IgD-negative memory B cell (primary cell): ENCODE measurements around the gene SRC. TPM values are rescaled to one million over a fixed set of nuclear protein-coding genes. Genes with fewer than 3 reads are reported as not detected.

Source experiments
- H3K27ac Mint-ChIP-seq, 3 donors: one replicate each; pipeline ENCODE4 v1.8.0; 2020 to 2022; ENCODE audit warnings: mild to moderate bottlenecking in 3 of 3, mixed read lengths in 3 of 3, moderate library complexity in 1 of 3
- H3K27me3 Mint-ChIP-seq: one replicate; pipeline ENCODE4 v1.8.0; 2021; ENCODE audit warnings: mixed read lengths
- H3K36me3 Mint-ChIP-seq: one replicate; pipeline ENCODE4 v1.8.0; 2020; ENCODE audit warnings: mild to moderate bottlenecking, mixed read lengths
- H3K4me1 Mint-ChIP-seq, 3 donors: one replicate each; pipeline ENCODE4 v1.8.0; 2020 to 2022; ENCODE audit warnings: mixed read lengths in 3 of 3, mild to moderate bottlenecking in 1 of 3
- H3K4me3 Mint-ChIP-seq, 4 donors: one replicate each; pipeline ENCODE4 v1.8.0; 2020 to 2022; ENCODE audit warnings: mild to moderate bottlenecking in 4 of 4, mixed read lengths in 4 of 4, moderate library complexity in 3 of 4
- H3K9me3 Mint-ChIP-seq, 3 donors: one replicate each; pipeline ENCODE4 v1.8.0; 2020 to 2021; ENCODE audit warnings: mixed read lengths in 3 of 3, mild to moderate bottlenecking in 1 of 3
- polyA plus RNA-seq: library from polyadenylated mRNA; unstranded; fragments of 300-500 nt; fragmentation: Illumina TruSeq; gene quantifications from one replicate; pipeline ENCODE4 v1.2.3, GENCODE V29; 2021

SRC gene
- polyA plus RNA-seq, 1 donor from 2014 or later, result 2.3 TPM

GRCh38 chr20:37347891-37348791 lies 2.2 kb downstream of the SRC start:
- Mint-ChIP-seq H3K36me3 (no peaks in the 10 kb centered on the region), H3K4me1 (peaks cover 11 to 17% (median 14%) of the 10 kb centered on the region in 3 donors), H3K27me3 (no peaks in the 10 kb centered on the region), H3K9me3 (no peaks in the 10 kb centered on the region), H3K4me3 (peak overlapping the region; percentile 27 to 64 (median 40)), H3K27ac (peak overlapping the region in 2 of 3 donors; percentile 19 to 20)

GRCh38 chr20:37348792-37349516 lies 3.0 kb downstream of the SRC start:
- peak overlapping the region; percentile 3 to 20 (median 19) for H3K27ac Mint-ChIP-seq

GRCh38 chr20:37349517-37350491 lies 3.9 kb downstream of the SRC start:
- peaks cover 11 to 15% (median 13%) of the 10 kb centered on the region in 3 donors for H3K4me1 Mint-ChIP-seq
- peak overlapping the region in 2 of 3 donors; percentile 3 to 39 for H3K27ac Mint-ChIP-seq
- peaks cover 1% of the 10 kb centered on the region for H3K36me3 Mint-ChIP-seq
- H3K27me3 Mint-ChIP-seq, result no peaks in the 10 kb centered on the region
- peak overlapping the region in 1 of 4 donors; percentile 68 for H3K4me3 Mint-ChIP-seq
- no peaks in the 10 kb centered on the region for H3K9me3 Mint-ChIP-seq

More at GRCh38 chr20:37348792-37349516, 3.0 kb downstream of the SRC start:
- Mint-ChIP-seq H3K36me3 (peaks cover 1% of the 10 kb centered on the region), H3K27me3 (no peaks in the 10 kb centered on the region), H3K4me3 (peak overlapping the region in 1 of 4 donors; percentile 36), H3K9me3 (no peaks in the 10 kb centered on the region), H3K4me1 (peaks cover 11 to 17% (median 13%) of the 10 kb centered on the region in 3 donors)

- H3K27ac Mint-ChIP-seq, result peak overlapping the region in 1 of 3 donors; percentile 39
- H3K36me3 Mint-ChIP-seq, result peaks cover 1% of the 10 kb centered on the region
- peak overlapping the region in 1 of 4 donors; percentile 68 for H3K4me3 Mint-ChIP-seq
- H3K27me3 Mint-ChIP-seq, result no peaks in the 10 kb centered on the region
- peaks cover 6 to 11% (median 8%) of the 10 kb centered on the region in 3 donors for H3K4me1 Mint-ChIP-seq
- no peaks in the 10 kb centered on the region for H3K9me3 Mint-ChIP-seq
Observed at GRCh38 chr20:37350649-37351574, 5.0 kb downstream of the SRC start.

- Mint-ChIP-seq H3K27ac (no peak overlapping the region), H3K9me3 (no peaks in the 10 kb centered on the region), H3K36me3 (peaks cover 1% of the 10 kb centered on the region), H3K27me3 (no peaks in the 10 kb centered on the region), H3K4me1 (peaks cover 6 to 15% (median 8%) of the 10 kb centered on the region in 3 donors), H3K4me3 (peak overlapping the region in 1 of 4 donors; percentile 21)
Observed at GRCh38 chr20:37351689-37352607, 6.0 kb downstream of the SRC start.

GRCh38 chr20:37352608-37352980 lies 6.7 kb downstream of the SRC start:
- Mint-ChIP-seq H3K27ac (peak overlapping the region in 1 of 3 donors; percentile 75), H3K9me3 (no peaks in the 10 kb centered on the region), H3K4me1 (peaks cover 4 to 14% (median 4%) of the 10 kb centered on the region in 3 donors)

GRCh38 chr20:37353285-37353849 lies 7.4 kb downstream of the SRC start:
- Mint-ChIP-seq H3K27me3 (no peaks in the 10 kb centered on the region), H3K9me3 (no peaks in the 10 kb centered on the region), H3K4me1 (peaks cover 4 to 11% (median 4%) of the 10 kb centered on the region in 3 donors), H3K27ac (peak overlapping the region in 1 of 3 donors; percentile 75), H3K36me3 (peaks cover 1% of the 10 kb centered on the region), H3K4me3 (no peak overlapping the region)

More at GRCh38 chr20:37352608-37352980, 6.7 kb downstream of the SRC start:
- Mint-ChIP-seq H3K4me3 (no peak overlapping the region), H3K27me3 (no peaks in the 10 kb centered on the region), H3K36me3 (peaks cover 1% of the 10 kb centered on the region)

GRCh38 chr20:37354210-37355195 lies 8.6 kb downstream of the SRC start:
- Mint-ChIP-seq H3K4me1 (peaks cover 1 to 9% (median 4%) of the 10 kb centered on the region in 3 donors), H3K4me3 (peak overlapping the region in 1 of 4 donors; percentile 47), H3K27ac (peak overlapping the region in 1 of 3 donors; percentile 78), H3K9me3 (no peaks in the 10 kb centered on the region), H3K36me3 (peaks cover 3% of the 10 kb centered on the region), H3K27me3 (no peaks in the 10 kb centered on the region)

- Mint-ChIP-seq H3K9me3 (no peaks in the 10 kb centered on the region), H3K4me1 (peaks cover 1 to 9% (median 4%) of the 10 kb centered on the region in 3 donors), H3K36me3 (peaks cover 3% of the 10 kb centered on the region), H3K27me3 (no peaks in the 10 kb centered on the region), H3K27ac (no peak overlapping the region), H3K4me3 (peak overlapping the region in 1 of 4 donors; percentile 61)
Observed at GRCh38 chr20:37355252-37356180, 9.6 kb downstream of the SRC start.

GRCh38 chr20:37356387-37356786 lies 10.4 kb downstream of the SRC start:
- Mint-ChIP-seq H3K4me3 (no peak overlapping the region), H3K36me3 (peaks cover 3% of the 10 kb centered on the region), H3K4me1 (peaks cover 0 to 7% (median 1%) of the 10 kb centered on the region in 3 donors), H3K27me3 (no peaks in the 10 kb centered on the region), H3K27ac (no peak overlapping the region), H3K9me3 (no peaks in the 10 kb centered on the region)
